Measurements from ENCODE around the gene TNFSF4. TPM values are rescaled to one million over a fixed set of nuclear protein-coding genes. Genes with fewer than 3 reads are reported as not detected.
"Not testable (repeated sequence)": the region's sequence is repeated elsewhere in the genome, so short reads cannot be mapped to it uniquely, and the experiment has no call there.

TNFSF4 gene
- total RNA-seq, 2 experiments from 2014 or later = 0.38 to 0.62 TPM

DNA sequence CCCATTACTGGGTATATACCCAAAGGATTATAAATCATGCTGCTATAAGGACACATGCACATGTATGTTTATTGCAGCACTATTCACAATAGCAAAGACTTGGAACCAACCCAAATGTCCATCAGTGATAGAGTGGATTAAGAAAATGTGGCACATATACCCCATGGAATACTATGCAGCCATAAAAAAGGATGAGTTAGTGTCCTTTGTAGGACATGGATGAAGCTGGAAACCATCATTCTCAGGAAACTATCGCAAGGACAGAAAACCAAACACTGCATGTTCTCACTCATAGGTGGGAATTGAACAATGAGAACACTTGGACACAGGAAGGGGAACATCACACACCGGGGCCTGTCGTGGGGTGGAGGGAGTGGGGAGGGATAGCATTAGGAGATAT is 27.3 kb upstream of the TNFSF4 start:
- intact Hi-C loops (cut with micrococcal nuclease); H3K27me3 Mint-ChIP-seq (ENCODE audit: low read depth); DNase-seq; H3K27ac Mint-ChIP-seq; CTCF ChIA-PET; H3K4me1 Mint-ChIP-seq (ENCODE audit: low read depth); H3K9me3 Mint-ChIP-seq; H3K4me3 Mint-ChIP-seq: not testable (repeated sequence)
- H3K36me3 Mint-ChIP-seq (ENCODE audit: low read depth) = peaks cover 24% of the 10 kb centered on the region

DNA sequence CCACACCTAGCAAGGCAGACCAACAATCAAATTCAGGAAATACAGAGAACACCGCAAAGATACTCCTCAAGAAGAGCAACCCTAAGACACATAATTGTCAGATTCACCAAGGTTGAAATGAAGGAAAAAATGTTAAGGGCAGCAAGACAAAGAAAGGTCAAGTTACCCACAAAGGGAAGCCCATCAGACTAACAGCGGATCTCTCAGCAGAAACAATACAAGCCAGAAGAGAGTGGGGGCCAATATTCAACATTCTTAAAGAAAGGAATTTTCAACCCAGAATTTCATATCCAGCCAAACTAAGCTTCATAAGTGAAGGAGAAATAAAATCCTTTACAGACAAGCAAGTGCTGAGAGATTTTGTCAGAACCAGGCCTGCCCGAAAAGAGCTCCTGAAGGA is 21.9 kb upstream of the TNFSF4 start:
- H3K4me3 Mint-ChIP-seq; H3K4me1 Mint-ChIP-seq (ENCODE audit: low read depth); DNase-seq; CTCF ChIA-PET; H3K27ac Mint-ChIP-seq; H3K27me3 Mint-ChIP-seq (ENCODE audit: low read depth): not testable (repeated sequence)
- intact Hi-C loops (cut with micrococcal nuclease) = loop anchor here (5.0 kb wide), 1 partner anchor 38 kb away; no protein-coding TSS in a partner anchor
- Mint-ChIP-seq H3K36me3 (ENCODE audit: low read depth) (peaks cover 26% of the 10 kb centered on the region), H3K9me3 (peaks cover 11% of the 10 kb centered on the region)

DNA sequence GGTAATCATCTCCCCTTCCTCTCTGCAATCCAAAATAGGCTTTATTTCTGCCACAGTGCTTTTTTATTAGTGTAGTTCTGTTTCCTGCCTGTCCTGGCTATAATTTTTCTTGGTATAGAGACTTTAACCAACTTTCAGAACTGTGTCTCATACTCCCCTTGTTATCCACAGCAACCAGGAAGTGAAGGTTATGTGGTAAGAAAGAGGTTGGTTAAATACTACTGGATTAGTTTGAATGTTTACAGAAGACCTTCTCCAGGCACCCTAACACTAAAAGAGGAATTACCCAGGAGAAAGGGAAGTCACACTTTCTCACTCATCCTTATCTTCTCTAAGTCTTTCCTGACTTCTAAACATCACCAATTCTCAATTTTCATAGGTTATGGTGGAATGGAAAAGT is 17.8 kb upstream of the TNFSF4 start:
- Mint-ChIP-seq H3K27me3 (ENCODE audit: low read depth) (no peaks in the 10 kb centered on the region), H3K36me3 (ENCODE audit: low read depth) (peaks cover 11% of the 10 kb centered on the region), H3K4me1 (ENCODE audit: low read depth) (peaks cover 7% of the 10 kb centered on the region), H3K4me3 (no peak overlapping the region), H3K9me3 (peaks cover 8% of the 10 kb centered on the region), H3K27ac (no peak overlapping the region)
- CTCF ChIA-PET = no interaction called here
- intact Hi-C loops (cut with micrococcal nuclease) = loop anchor here (5.0 kb wide), 1 partner anchor 42 kb away; no protein-coding TSS in a partner anchor
- no peak for DNase-seq

- H3K9me3 Mint-ChIP-seq = peaks cover 6% of the 10 kb centered on the region
- H3K4me1 Mint-ChIP-seq (ENCODE audit: low read depth) = peaks cover 7% of the 10 kb centered on the region
- no peak for DNase-seq
- H3K4me3 Mint-ChIP-seq = no peak overlapping the region
- CTCF ChIA-PET = no interaction called here
- H3K36me3 Mint-ChIP-seq (ENCODE audit: low read depth) = peaks cover 7% of the 10 kb centered on the region
- H3K27me3 Mint-ChIP-seq (ENCODE audit: low read depth) = no peaks in the 10 kb centered on the region
- intact Hi-C loops (cut with micrococcal nuclease) = no loop called here
- no peak overlapping the region for H3K27ac Mint-ChIP-seq
Measured at GRCh38 chr1:173224280-173224892, 17.3 kb upstream of the TNFSF4 start.

DNA sequence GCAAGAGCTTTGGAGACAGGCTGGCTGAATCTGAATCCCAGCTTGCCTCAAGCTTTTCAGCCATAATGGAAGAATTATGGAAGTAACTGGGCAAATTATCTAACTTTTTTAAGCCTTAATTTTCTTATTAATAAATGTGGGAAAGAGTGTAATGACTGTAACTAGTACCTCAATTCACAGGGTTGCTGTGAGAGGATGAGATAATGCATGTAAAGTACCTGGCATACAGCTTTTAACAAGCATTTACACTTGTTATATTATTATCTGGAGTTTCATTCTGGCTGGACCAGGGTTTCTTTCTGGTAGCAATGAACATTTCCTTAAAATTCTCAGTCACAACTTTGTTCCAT is 15.9 kb upstream of the TNFSF4 start:
- no peak overlapping the region for H3K27ac Mint-ChIP-seq
- intact Hi-C loops (cut with micrococcal nuclease) = no loop called here
- no peak for DNase-seq
- CTCF ChIA-PET = interaction anchor here (0.6 to 1.4 kb wide), 3 partner anchors 33 to 489 kb away, joined by 3 to 6 read pairs (median 4); no protein-coding TSS in a partner anchor
- no peak overlapping the region for H3K4me3 Mint-ChIP-seq
- H3K27me3 Mint-ChIP-seq (ENCODE audit: low read depth) = no peaks in the 10 kb centered on the region
- no peaks in the 10 kb centered on the region for H3K9me3 Mint-ChIP-seq
- peaks cover 7% of the 10 kb centered on the region for H3K4me1 Mint-ChIP-seq (ENCODE audit: low read depth)
- H3K36me3 Mint-ChIP-seq (ENCODE audit: low read depth) = no peaks in the 10 kb centered on the region

DNA sequence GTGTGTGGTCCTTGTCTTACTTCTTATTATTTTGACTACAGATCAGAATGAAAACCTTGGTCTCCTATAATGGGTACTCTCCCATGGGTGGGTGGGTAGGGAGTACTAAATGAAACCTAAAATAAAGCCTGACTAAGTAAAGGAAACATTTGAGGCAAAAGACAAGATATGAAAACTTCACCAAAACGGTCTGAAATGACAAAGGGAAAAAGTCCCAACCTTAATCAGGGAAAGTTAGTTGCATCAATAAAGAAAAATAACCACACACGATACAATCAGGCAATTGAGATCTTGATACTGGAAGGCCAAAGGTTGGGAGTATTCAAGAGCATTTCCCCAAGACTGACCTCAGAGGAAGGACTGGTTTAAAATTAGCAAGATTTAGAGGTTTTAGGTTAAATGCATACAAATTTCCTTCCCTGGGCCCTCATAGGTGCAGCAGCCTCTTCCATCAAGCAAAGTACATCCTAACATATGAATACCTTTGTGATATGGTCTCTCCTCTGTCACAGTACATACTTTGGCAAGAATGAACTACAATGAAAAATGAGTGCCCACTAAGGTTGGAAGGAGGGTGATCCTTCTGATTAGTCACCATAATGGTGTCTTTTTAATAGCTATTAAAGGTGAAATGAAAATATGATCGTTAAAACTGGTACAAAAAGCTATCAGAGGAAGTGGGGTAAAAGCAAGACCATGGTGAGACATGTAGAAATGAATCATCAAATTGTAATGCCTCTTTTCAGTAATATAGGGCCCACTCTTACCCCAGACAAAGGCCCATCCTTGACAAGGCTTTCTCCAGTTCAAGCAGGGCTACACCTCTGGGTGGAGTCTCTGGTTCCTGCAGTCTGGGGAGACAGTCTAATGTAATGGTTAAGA is 15.3 kb upstream of the TNFSF4 start:
- H3K4me3 Mint-ChIP-seq = no peak overlapping the region
- peaks cover 7% of the 10 kb centered on the region for H3K4me1 Mint-ChIP-seq (ENCODE audit: low read depth)
- no peak overlapping the region for H3K27ac Mint-ChIP-seq
- no peaks in the 10 kb centered on the region for H3K9me3 Mint-ChIP-seq
- DNase-seq = no peak
- no peaks in the 10 kb centered on the region for H3K36me3 Mint-ChIP-seq (ENCODE audit: low read depth)
- CTCF ChIA-PET = interaction anchor here (0.6 to 1.4 kb wide), 6 partner anchors 33 to 625 kb away, joined by 3 to 6 read pairs (median 3); no protein-coding TSS in a partner anchor
- H3K27me3 Mint-ChIP-seq (ENCODE audit: low read depth) = no peaks in the 10 kb centered on the region
- intact Hi-C loops (cut with micrococcal nuclease) = no loop called here

GRCh38 chr1:173220157-173220556 is 13.0 kb upstream of the TNFSF4 start:
- intact Hi-C loops (cut with micrococcal nuclease) = no loop called here
- Mint-ChIP-seq H3K27ac (no peak overlapping the region), H3K27me3 (ENCODE audit: low read depth) (no peaks in the 10 kb centered on the region), H3K4me1 (ENCODE audit: low read depth) (peaks cover 7% of the 10 kb centered on the region), H3K36me3 (ENCODE audit: low read depth) (no peaks in the 10 kb centered on the region), H3K9me3 (no peaks in the 10 kb centered on the region), H3K4me3 (no peak overlapping the region)
- CTCF ChIA-PET = no interaction called here
- DNase-seq = no peak

DNA sequence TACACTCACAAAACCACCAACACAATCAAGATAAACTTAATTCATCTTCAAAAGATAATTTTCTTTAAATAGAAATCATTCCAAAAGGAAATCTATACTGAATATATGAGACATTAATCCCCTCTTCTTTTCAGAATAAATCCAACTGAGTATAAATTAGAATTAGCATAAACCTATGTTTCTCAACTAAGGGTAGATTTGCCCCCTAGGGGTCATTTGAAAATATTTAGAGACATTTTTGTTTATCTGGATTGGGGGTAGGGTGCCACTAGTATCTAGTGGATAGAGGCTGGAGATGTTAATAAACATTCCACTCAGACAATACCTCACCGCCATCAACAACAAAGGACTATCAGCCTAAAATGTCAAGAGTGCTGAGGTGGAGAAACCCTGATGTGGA is 6.5 kb upstream of the TNFSF4 start:
- Mint-ChIP-seq H3K9me3 (no peaks in the 10 kb centered on the region), H3K4me1 (ENCODE audit: low read depth) (peaks cover 5% of the 10 kb centered on the region), H3K27me3 (ENCODE audit: low read depth) (peaks cover 10% of the 10 kb centered on the region), H3K27ac (no peak overlapping the region), H3K4me3 (no peak overlapping the region), H3K36me3 (ENCODE audit: low read depth) (no peaks in the 10 kb centered on the region)
- CTCF ChIA-PET = interaction anchor here (1.7 kb wide), 1 partner anchor 469 kb away, joined by 8 read pairs; no protein-coding TSS in a partner anchor
- DNase-seq = no peak
- intact Hi-C loops (cut with micrococcal nuclease) = no loop called here

- Mint-ChIP-seq H3K27ac (no peak overlapping the region), H3K4me1 (ENCODE audit: low read depth) (peaks cover 7% of the 10 kb centered on the region), H3K27me3 (ENCODE audit: low read depth) (peaks cover 10% of the 10 kb centered on the region), H3K36me3 (ENCODE audit: low read depth) (no peaks in the 10 kb centered on the region), H3K4me3 (no peak overlapping the region), H3K9me3 (no peaks in the 10 kb centered on the region)
- intact Hi-C loops (cut with micrococcal nuclease) = no loop called here
- DNase-seq = no peak
- CTCF ChIA-PET = interaction anchor here (0.7 to 1.7 kb wide), 2 partner anchors 9 to 468 kb away, joined by 4 to 8 read pairs; no protein-coding TSS in a partner anchor
Measured at GRCh38 chr1:173212952-173213491, 5.9 kb upstream of the TNFSF4 start.

GRCh38 chr1:173210716-173211231 is 3.6 kb upstream of the TNFSF4 start:
- Mint-ChIP-seq H3K27ac (no peak overlapping the region), H3K36me3 (ENCODE audit: low read depth) (no peaks in the 10 kb centered on the region), H3K27me3 (ENCODE audit: low read depth) (peaks cover 14% of the 10 kb centered on the region), H3K4me1 (ENCODE audit: low read depth) (peaks cover 30% of the 10 kb centered on the region), H3K4me3 (no peak overlapping the region), H3K9me3 (no peaks in the 10 kb centered on the region)
- intact Hi-C loops (cut with micrococcal nuclease) = no loop called here
- no peak for DNase-seq
- CTCF ChIA-PET = interaction anchor here (1.2 to 1.3 kb wide), 3 partner anchors 370 to 491 kb away, joined by 3 to 5 read pairs (median 3); no protein-coding TSS in a partner anchor

GRCh38 chr1:173210283-173210682 is 3.2 kb upstream of the TNFSF4 start:
- H3K36me3 Mint-ChIP-seq (ENCODE audit: low read depth) = no peaks in the 10 kb centered on the region
- H3K4me1 Mint-ChIP-seq (ENCODE audit: low read depth) = peaks cover 35% of the 10 kb centered on the region
- peaks cover 14% of the 10 kb centered on the region for H3K27me3 Mint-ChIP-seq (ENCODE audit: low read depth)
- H3K9me3 Mint-ChIP-seq = no peaks in the 10 kb centered on the region
- DNase-seq = no peak
- CTCF ChIA-PET = interaction anchor here (1.2 kb wide), 1 partner anchor 490 kb away, joined by 3 read pairs; no protein-coding TSS in a partner anchor
- H3K4me3 Mint-ChIP-seq = no peak overlapping the region
- H3K27ac Mint-ChIP-seq = no peak overlapping the region
- intact Hi-C loops (cut with micrococcal nuclease) = no loop called here

DNA sequence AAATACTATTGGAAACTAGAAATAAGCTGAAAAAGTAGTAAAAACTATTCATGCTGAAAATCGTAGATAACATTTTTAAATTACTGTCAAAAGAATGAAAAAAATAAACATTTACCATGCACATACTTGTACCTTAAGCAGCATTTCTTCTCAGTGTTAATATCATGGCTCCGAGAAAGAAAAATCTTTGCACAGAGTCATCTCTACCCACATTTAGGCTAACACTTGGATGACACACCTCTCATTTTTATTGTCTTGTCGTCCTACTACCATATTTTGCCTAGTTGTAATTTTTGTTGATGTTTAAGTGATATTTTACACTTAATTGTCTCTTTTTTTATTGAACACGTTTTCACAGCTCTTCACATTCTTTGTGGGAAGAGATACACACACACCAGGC is 1.7 kb upstream of the TNFSF4 start:
- intact Hi-C loops (cut with micrococcal nuclease) = loop anchor here (5.0 kb wide), 2 partner anchors 572 to 948 kb away; partner anchors contain the start of gene RABGAP1L
- no peak overlapping the region for H3K27ac Mint-ChIP-seq
- peaks cover 14% of the 10 kb centered on the region for H3K27me3 Mint-ChIP-seq (ENCODE audit: low read depth)
- no peak for DNase-seq
- H3K9me3 Mint-ChIP-seq = no peaks in the 10 kb centered on the region
- H3K36me3 Mint-ChIP-seq (ENCODE audit: low read depth) = no peaks in the 10 kb centered on the region
- H3K4me3 Mint-ChIP-seq = no peak overlapping the region
- H3K4me1 Mint-ChIP-seq (ENCODE audit: low read depth) = peaks cover 41% of the 10 kb centered on the region
- CTCF ChIA-PET = interaction anchor here (0.6 to 9.0 kb wide), 3 partner anchors 9 to 1056 kb away, joined by 3 to 176 read pairs (median 5); no protein-coding TSS in a partner anchor

Data from activated naive CD4-positive, alpha-beta T cell treated with anti-CD3 and anti-CD28 coated beads for 36 hours (primary cell).